ENCODE data around the gene LATS1.

The LATS1 gene

DNA sequence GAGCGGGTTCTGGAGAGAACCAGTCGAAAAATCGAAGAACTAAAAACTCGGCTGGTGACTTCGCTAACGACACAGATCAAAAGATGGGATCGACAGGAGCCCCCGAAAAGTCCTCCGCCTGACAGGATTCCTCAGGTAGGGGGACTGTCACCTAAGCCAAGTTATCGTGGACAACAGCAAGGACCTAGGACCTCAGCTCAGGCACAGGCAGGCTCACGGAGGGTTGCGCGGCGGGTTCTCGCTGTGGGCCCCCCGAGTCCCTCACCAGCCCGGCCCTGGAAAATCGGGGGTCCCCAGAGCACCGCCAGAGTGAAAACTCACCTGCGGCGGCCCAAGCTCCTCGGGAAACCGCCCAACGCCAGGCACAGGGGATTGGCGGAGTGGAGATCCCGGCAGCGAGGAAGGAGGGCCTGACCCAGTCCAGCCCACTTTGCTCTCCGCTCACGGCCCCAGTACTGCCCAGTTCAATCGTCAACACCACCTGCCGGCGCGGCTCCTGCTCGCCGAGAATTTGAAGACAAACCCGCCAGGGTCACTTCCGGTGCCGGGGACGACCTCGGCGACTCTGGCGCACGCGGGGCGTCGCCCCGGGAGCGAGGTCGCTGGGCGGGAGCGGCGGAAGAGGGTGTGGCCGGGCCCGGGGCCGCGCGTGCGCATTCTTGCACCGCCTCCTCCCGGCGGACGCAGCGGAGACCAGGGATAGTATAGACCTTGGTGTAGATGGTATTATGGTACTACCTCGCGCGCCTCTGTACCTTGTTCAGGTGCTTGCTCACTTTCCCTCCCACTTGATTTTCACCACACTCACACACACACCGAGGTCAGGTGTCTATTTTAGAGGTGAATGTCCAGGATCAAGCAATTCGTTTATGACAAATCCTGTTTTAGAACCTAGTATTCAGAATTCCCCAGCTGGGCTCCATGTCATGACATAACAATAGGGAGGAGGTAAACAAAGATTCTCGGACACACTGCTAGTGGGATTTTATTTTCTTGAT is 69.5 kb downstream of the LATS1 start, which contains the start of gene KATNA1:
TSS of gene KATNA1 (minus strand) at position 567 of the 998 bp plus-strand sequence. CDS start 10,167 bp downstream, outside the sequence.
- peak; percentile 79 for DNase-seq

DNA sequence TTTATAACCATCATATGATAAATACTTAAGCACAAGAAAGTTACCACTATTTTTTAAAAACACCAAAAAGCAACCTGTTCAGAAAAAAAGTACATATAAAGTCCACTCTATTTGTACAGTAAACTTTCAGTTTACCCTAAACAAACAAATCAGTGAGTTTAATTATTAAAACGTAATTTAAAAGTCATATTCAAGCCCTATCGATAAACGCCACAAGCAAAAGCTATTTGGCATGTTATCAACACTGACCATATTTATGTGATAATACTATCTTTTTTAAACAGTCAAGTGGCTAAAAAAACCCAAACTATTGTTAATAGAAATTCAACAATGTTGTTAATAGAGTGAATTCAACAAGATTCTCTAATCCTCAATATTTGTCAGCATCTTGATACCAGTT is 71.3 kb downstream of the LATS1 start:
- DNase-seq, result no peak

DNA sequence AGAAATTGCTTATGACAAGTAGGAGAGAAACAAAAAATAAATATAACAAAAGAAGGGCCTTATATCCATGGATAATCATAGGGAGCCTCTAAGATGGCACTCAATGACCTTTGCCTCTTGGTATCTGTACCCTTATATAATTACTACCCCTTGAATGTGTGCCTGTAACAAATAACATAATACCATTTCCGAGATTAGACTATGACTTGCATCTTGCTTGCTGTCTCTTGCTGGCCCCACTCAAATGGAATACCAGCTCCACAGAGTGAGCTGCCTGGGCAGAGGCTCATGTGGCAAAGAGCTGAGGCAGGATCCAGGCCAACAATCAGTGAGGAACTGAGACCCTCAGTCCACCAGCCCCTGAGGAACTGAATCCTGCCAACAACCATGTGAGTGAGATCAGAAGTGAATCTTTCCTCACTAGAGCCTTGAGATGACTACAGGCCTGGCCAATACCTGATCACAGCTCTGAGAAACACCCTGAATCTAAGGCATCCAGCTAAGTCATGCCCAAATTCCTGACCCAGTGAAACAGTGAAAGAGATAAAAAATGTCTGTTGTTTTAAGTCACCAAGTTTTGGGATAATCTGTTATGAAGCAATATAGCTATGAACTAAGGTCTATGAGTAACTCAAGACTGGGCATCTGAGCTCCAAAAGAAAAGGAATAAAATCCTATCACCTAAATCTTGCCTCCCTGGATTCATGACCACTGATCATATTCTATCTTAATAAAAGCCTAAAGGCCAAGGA is 74.9 kb downstream of the LATS1 start:
- no peak for DNase-seq

DNA sequence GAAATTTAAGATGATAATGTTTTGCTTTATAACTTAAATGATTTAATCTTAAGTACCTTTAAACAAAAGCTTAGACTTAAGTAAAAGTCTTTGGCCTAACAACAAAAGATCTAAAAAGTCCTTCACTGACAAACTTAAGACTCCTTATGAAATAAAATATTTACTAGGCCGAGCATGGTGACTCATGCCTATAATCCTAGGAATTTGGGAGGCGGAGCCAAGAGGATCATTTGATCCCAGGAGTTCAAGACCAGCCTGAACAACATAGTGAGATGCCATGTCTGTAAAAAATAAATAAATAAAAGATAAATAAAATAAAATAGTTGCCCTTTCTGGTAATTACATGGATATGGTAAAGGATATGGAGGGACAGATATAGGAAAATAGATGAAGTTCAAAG is 81.8 kb downstream of the LATS1 start:
- no peak for DNase-seq

DNA sequence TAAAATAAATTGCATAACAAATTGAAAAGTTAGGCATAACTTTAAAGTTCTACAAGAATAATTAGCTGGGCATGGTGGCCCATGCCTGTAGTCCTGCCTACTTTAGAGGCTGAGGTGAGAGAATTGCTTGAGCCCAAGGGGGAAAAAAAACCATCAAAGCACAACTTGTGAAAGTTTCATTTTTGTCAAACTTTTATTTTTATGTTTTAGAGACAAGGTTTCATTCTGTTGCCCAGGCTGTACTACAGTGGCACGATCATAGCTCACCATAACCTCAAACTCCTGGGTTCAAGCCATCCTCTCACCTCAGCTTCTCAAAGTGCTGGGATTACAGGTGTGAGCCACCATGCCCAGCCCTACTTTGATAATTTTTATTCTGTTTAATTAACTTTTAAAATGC is 83.6 kb downstream of the LATS1 start:
- no peak for DNase-seq

DNA sequence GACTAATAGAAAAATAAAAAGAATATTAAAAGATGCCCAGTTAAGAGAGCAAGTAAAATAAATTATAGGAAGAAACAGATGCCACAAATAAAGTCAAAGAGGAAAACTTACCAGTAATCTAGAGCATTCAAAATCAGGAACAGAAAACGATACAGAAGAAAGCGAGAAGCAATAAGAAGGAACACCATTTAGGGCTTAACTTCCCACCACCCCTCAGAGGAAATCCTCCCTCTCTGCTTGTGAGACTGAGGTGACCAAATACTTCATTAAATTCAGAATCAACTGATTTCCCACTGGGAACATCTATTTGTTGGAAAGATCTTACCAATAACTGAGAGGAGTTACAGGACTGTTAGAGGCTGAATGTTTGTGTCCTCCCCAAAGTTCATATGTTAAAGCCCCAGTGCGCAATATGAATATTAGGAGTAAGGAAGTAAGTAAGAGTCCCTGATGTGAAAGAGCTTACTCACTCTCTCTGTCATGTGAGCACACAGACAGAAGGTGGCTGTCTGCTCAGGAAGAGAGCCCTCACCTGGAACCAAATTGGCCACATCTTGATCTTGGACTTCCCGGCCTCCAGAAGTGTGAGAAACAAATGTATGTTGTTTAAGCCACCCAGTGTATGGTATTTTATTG is 88.9 kb downstream of the LATS1 start:
- DNase-seq, result no peak

DNA sequence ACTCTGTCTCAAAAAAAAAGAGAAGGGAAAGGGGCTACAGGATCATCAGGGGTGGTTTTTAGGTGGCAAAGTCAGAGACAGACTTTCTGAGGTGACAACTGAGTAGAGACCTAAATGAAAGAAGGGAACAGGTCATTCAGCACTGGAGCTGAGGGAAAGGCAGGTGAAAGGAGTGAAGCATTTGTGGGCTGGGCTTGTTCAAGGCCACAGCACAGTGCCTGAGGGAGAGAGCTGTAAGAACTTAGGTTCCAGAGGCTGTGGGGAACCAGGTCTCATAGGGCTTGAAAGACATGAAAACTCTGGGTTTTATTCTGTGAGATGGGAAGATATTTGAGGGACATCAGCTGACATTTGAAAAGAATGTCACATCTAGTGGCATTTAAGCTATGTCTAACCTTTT is 90.2 kb downstream of the LATS1 start:
- no peak for DNase-seq

DNA sequence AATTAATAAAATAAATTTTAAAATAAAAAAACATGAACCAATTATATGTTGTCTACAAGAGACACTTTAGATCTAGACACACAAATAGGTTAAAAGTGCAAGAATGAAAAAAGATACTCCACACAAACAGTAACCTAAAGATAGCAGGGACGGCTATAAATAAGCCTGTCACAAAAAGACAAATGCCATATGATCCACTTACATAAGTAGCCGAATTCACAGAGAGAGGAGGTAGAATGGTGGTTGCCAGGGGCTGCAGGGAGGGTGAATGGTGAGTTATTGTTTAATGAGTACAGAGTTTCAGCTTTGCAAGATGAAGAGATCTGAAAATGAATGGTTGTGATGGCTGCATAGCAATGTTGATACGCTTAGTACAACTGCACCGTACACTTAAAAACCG is 102.1 kb downstream of the LATS1 start:
- no peak for DNase-seq

DNA sequence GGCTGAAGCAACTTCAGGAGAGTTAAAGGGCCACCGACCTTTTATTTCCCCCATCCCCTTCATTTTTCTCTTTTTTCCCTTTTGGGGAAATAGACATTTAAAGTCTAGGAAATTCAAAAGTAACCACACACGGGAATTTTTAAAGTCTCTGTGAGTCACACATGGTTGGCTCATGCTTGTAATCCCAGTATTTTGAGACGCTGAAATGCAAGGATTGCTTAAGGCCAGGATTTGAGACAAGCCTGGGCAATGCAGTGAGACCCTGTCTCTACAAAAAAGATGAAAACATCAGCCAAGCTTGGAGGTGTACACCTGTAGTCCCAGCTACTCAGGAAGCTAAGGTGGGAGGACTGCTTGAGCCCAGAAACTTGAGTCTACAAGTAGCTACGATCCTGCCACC is 103.6 kb downstream of the LATS1 start:
- no peak for DNase-seq

DNA sequence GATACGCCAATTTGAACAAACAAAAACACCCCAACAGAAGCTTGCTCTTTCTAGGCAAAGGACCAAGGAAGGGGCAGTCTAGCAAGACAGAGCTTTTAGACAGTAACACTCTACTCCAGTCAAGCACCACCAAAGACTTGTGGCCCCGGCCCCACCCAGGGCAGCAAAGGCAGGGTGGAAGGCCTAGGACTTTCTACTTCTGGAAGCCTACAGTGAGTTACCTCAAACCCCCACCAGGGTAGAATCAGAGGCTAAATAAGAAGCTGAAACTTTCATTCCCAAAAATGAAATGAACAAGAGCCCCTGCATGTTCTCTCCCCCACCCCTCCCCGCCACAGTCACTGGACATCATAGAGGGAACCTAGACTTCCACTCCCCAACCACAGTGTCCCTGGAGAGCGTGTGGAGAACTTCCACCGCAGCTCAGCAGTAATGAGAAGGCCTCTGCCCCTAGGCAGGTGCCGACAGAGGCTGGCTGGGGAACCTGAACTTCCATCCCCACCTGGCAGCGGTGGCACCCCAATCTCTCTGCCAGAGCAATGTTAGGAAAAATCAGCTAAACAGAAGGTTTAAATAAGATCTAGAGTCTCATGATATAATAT is 109.4 kb downstream of the LATS1 start:
- DNase-seq, result no peak

Data from activated CD4-positive, alpha-beta T cell treated with anti-CD3 and anti-CD28 coated beads for 1 hour (primary cell).